H1 (cell line): Measurements from ENCODE around the gene RAPGEF6. TPM values are rescaled to one million over a fixed set of nuclear protein-coding genes. Genes with fewer than 3 reads are reported as not detected.

Experiments
- BACH1 ChIP-seq: IDR thresholded peaks from 2 replicates; pipeline ENCODE4 v1.6.1; 2012; ENCODE audit warnings: low read length, improper control_type of control experiment
- CBX5 ChIP-seq: fragments of 300-800, 300-1000 bp; sonication (generic); IDR thresholded peaks from 2 replicates; pipeline ENCODE4 v1.7.1; 2016; ENCODE audit warnings: antibody characterized with exemption, low read length, low read depth
- CTBP2 ChIP-seq: IDR thresholded peaks from 2 replicates; pipeline ENCODE4 v1.7.0; 2011; ENCODE audit warnings: borderline replicate concordance, mild to moderate bottlenecking, moderate library complexity, mixed read lengths, low read length; ENCODE audit not compliant: insufficient read depth, insufficient read length
- GABPA ChIP-seq: IDR thresholded peaks from 2 replicates; pipeline ENCODE4 v1.6.1; 2011; ENCODE audit warnings: mild to moderate bottlenecking, low read length, moderate library complexity, borderline replicate concordance; ENCODE audit not compliant: insufficient read depth
- HDAC6 ChIP-seq: IDR thresholded peaks from one replicate; pipeline ENCODE4 v1.7.1; 2012; ENCODE audit warnings: low read depth, mild to moderate bottlenecking, inconsistent platforms, low read length, moderate library complexity
- JUND ChIP-seq: IDR thresholded peaks from 2 replicates; pipeline ENCODE4 v1.6.1; 2011; ENCODE audit warnings: mild to moderate bottlenecking, improper control_type of control experiment, low read length
- KDM5A ChIP-seq: fragments of 200-600 bp; IDR thresholded peaks from 2 replicates; pipeline ENCODE4 v1.7.1; 2012; ENCODE audit warnings: mild to moderate bottlenecking, low read length, inconsistent platforms, mixed read lengths
- SIN3A ChIP-seq, 2 experiments: IDR thresholded peaks in 1 of 2; conservative IDR thresholded peaks in 1 of 2; 2 replicates each; pipeline ENCODE4 v1.6.1; 2011 to 2012; ENCODE audit warnings: low read length in 2 of 2, improper control_type of control experiment in 1 of 2, low read depth in 1 of 2, mild to moderate bottlenecking in 1 of 2
- SRF ChIP-seq: IDR thresholded peaks from 2 replicates; pipeline ENCODE4 v1.6.1; 2011; ENCODE audit warnings: mild to moderate bottlenecking, low read depth, low read length, moderate library complexity
- TCF12 ChIP-seq: IDR thresholded peaks from 2 replicates; pipeline ENCODE4 v1.6.1; 2011; ENCODE audit warnings: low read depth, mild to moderate bottlenecking, low read length
- ZNF274 ChIP-seq: IDR thresholded peaks from 2 replicates; pipeline ENCODE4 v1.7.0; 2012; ENCODE audit warnings: low read length, borderline replicate concordance; ENCODE audit errors: extremely low read depth
- polyA plus RNA-seq, 7 experiments: library from polyadenylated mRNA; depleted of rRNA in 3 of 7; stranded (reverse) in 5 of 7; unstranded in 2 of 7; fragments of >200 nt in 5 of 7; fragments of 200-250 nt in 2 of 7; gene quantifications; 1 replicate in 5 of 7; 2 replicates in 1 of 7; 4 replicates in 1 of 7; pipeline versions ENCODE4 v1.2.1 to v1.2.3, GENCODE V29; 2011 to 2013; ENCODE audit warnings: missing spikeins in 2 of 7, mixed read lengths in 2 of 7
- total RNA-seq: library from RNA; stranded (reverse); fragmentation: NEBNext Ultra II Directional; extraction: Animal tissue kit (Norgen Biotek cat#: 25700); gene quantifications from 2 replicates; pipeline ENCODE4 v1.2.1, GENCODE V29; 2021
- TF ChIP-seq, protein P1 (sequence below): fragments of 300-600 bp; sonication (generic); IDR thresholded peaks from 2 replicates; pipeline ENCODE4 v1.7.1; 2012; ENCODE audit warnings: low read length, moderate library complexity, mild to moderate bottlenecking, inconsistent platforms; ENCODE audit not compliant: insufficient replicate concordance

RAPGEF6 gene
- total and polyA plus RNA-seq, 2 of the 8 experiments (the other 6 are each of a cell fraction or from before 2014, with no cell fraction given), result 4.8 to 20.0 TPM

DNA sequence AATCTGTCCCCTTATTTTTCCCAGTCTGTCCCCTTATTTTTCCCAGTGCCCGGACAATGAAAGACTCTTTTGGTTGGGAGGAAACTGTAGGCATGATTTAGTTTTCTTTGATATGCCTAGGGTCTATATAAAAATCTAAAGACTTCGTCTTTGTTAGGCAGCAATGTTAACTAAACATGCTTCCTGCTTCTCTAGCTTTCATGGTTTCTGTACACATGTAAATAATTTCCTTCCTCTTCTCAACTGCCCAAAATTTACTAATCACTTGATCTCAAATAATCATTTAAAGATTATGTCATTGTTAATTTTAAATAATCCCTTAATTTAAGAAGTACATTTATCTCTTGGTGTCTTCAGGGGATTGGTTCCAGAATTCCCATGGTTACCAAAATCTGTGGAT, 47.8 kb upstream of the RAPGEF6 start (continued):
- TF ChIP-seq, protein P1, sequence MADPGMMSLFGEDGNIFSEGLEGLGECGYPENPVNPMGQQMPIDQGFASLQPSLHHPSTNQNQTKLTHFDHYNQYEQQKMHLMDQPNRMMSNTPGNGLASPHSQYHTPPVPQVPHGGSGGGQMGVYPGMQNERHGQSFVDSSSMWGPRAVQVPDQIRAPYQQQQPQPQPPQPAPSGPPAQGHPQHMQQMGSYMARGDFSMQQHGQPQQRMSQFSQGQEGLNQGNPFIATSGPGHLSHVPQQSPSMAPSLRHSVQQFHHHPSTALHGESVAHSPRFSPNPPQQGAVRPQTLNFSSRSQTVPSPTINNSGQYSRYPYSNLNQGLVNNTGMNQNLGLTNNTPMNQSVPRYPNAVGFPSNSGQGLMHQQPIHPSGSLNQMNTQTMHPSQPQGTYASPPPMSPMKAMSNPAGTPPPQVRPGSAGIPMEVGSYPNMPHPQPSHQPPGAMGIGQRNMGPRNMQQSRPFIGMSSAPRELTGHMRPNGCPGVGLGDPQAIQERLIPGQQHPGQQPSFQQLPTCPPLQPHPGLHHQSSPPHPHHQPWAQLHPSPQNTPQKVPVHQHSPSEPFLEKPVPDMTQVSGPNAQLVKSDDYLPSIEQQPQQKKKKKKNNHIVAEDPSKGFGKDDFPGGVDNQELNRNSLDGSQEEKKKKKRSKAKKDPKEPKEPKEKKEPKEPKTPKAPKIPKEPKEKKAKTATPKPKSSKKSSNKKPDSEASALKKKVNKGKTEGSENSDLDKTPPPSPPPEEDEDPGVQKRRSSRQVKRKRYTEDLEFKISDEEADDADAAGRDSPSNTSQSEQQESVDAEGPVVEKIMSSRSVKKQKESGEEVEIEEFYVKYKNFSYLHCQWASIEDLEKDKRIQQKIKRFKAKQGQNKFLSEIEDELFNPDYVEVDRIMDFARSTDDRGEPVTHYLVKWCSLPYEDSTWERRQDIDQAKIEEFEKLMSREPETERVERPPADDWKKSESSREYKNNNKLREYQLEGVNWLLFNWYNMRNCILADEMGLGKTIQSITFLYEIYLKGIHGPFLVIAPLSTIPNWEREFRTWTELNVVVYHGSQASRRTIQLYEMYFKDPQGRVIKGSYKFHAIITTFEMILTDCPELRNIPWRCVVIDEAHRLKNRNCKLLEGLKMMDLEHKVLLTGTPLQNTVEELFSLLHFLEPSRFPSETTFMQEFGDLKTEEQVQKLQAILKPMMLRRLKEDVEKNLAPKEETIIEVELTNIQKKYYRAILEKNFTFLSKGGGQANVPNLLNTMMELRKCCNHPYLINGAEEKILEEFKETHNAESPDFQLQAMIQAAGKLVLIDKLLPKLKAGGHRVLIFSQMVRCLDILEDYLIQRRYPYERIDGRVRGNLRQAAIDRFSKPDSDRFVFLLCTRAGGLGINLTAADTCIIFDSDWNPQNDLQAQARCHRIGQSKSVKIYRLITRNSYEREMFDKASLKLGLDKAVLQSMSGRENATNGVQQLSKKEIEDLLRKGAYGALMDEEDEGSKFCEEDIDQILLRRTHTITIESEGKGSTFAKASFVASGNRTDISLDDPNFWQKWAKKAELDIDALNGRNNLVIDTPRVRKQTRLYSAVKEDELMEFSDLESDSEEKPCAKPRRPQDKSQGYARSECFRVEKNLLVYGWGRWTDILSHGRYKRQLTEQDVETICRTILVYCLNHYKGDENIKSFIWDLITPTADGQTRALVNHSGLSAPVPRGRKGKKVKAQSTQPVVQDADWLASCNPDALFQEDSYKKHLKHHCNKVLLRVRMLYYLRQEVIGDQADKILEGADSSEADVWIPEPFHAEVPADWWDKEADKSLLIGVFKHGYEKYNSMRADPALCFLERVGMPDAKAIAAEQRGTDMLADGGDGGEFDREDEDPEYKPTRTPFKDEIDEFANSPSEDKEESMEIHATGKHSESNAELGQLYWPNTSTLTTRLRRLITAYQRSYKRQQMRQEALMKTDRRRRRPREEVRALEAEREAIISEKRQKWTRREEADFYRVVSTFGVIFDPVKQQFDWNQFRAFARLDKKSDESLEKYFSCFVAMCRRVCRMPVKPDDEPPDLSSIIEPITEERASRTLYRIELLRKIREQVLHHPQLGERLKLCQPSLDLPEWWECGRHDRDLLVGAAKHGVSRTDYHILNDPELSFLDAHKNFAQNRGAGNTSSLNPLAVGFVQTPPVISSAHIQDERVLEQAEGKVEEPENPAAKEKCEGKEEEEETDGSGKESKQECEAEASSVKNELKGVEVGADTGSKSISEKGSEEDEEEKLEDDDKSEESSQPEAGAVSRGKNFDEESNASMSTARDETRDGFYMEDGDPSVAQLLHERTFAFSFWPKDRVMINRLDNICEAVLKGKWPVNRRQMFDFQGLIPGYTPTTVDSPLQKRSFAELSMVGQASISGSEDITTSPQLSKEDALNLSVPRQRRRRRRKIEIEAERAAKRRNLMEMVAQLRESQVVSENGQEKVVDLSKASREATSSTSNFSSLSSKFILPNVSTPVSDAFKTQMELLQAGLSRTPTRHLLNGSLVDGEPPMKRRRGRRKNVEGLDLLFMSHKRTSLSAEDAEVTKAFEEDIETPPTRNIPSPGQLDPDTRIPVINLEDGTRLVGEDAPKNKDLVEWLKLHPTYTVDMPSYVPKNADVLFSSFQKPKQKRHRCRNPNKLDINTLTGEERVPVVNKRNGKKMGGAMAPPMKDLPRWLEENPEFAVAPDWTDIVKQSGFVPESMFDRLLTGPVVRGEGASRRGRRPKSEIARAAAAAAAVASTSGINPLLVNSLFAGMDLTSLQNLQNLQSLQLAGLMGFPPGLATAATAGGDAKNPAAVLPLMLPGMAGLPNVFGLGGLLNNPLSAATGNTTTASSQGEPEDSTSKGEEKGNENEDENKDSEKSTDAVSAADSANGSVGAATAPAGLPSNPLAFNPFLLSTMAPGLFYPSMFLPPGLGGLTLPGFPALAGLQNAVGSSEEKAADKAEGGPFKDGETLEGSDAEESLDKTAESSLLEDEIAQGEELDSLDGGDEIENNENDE, result no peak
- TF ChIP-seq TCF12 (no peak), JUND (no peak), GABPA (no peak), ZNF274 (no peak), KDM5A (no peak), HDAC6 (no peak), CBX5 (no peak), SIN3A (conservative IDR thresholded peaks at IDR 0.05 in 1 of 2, IDR thresholded peaks at IDR 0.05 in 1 of 2; ENCODE audit: low read depth in 1 of 2, low read length in 2 of 2) (no peak), BACH1 (no peak), SRF (no peak), CTBP2 (no peak)
- TF ChIP-seq, all 59 proteins: peak for 0
